Measurements from ENCODE around the gene FARSA.
"Not testable (repeated sequence)": the region's sequence is repeated elsewhere in the genome, so short reads cannot be mapped to it uniquely, and the experiment has no call there.

FARSA gene

DNA sequence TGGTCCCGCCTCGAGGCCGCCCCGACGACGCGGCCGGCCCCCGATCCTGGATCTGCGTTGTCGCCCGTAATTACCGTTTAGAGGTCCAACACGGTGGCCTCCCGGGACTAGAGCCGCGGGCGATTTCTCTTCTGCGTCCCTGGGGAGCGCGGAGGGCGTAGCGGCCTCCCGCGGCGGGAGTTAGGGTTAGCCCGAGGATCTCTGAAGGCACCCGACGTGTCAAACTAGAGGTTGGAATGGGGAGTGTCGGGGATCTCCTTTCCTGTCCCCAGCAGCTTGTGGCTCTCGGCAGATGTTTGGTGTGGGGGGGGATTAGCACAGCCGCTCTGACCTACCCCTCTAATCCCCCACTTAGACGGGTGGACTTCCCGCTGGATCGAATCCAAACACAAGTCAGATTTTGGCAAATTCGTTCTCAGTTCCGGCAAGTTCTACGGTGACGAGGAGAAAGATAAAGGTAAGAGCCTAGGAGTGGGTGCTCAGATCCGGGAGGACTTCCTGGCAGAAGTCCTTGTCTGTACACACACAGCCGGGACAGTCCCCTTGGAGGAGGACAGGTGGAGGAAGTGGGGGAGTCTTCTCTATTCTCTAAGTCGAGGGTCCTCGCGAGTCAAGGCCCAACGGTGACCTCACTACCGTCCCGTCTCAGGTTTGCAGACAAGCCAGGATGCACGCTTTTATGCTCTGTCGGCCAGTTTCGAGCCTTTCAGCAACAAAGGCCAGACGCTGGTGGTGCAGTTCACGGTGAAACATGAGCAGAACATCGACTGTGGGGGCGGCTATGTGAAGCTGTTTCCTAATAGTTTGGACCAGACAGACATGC lies 5.5 kb upstream of the FARSA start:
- DNase-seq (ENCODE audit: extremely low spot score, insufficient read length, low read depth) (no peak), FAIRE-seq (no peak)

DNA sequence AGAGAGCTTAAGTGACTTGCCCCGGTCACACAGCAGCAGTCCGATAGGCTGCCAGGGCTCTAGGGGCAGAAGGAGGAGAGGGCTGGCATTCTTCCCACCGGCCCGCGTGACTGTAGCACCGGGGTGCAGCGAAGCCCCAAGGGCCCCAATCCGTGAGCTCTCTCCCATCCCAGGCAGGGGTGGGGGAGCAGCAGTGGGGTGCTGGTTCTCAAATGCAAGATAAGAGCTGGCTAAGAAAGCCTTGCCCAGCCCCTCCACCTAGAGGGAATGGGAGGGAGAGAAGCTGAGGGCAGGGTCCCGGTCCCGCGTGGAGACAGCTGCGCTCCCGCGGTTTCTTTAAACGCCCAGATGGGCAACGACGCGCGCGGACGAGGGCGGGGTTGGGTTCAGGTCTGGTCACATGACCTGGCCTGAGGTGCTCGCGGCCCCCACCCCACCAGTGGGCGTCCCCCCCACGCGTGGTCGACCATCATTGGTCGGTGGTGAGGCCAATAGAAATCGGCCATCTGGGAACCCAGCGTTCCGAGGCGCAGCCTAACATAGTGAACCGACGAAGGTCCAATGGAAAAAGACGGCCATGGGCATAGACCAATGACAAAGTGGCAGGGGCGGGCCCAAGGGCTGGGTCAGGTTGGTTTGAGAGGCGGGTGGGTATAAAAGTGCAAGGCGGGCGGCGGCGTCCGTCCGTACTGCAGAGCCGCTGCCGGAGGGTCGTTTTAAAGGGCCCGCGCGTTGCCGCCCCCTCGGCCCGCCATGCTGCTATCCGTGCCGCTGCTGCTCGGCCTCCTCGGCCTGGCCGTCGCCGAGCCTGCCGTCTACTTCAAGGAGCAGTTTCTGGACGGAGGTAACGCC lies 4.6 kb upstream of the FARSA start, which contains the start of gene CALR:
CALR (plus strand) TSS at position 683 of the 852 bp plus-strand sequence; CDS start at position 754, 71 bp downstream.
- FAIRE-seq (peak; percentile 98), DNase-seq (ENCODE audit: extremely low spot score, insufficient read length, low read depth) (peak; percentile 86)

DNA sequence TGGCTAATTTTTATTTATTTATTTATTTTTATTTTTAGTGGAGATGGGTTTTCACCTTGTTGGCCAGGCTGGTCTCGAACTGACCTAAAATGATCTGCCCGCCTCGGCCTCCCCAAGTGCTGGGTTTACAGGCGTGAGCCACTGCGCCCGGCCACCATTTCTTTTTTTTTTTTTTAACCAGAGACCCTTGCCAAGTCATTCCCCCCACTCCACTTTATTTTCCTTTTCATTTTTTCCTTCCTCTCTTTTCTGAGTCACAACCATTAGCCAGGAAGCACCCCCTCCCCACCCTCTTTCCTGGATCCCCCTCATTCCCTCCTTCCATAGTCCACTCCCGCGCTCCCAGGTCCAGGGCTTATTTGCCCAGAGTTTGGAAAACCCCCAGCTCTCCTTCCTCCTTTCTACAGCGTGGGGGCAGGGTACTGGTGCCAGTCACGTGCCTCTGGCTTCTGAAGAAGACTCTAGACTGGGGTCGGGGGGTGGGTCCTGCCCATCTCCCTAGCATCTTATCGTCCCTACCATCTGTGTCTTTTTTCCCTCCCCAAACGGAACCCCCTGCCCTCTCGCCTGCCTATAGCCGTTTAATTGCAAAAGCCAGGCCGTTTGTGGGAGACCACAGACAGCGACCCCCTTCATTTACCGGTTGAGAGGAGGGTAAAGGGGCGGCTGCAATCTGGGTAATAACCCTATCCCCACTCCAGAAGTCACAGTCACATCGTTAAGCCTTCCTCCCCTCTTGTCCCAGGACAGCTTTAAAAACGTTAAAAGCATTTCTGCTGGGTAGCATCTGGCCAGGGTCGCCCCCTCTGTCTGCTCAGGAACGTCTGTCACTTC lies 3.8 kb upstream of the FARSA start:
- FAIRE-seq, result no peak
- no peak for DNase-seq (ENCODE audit: extremely low spot score, insufficient read length, low read depth)

DNA sequence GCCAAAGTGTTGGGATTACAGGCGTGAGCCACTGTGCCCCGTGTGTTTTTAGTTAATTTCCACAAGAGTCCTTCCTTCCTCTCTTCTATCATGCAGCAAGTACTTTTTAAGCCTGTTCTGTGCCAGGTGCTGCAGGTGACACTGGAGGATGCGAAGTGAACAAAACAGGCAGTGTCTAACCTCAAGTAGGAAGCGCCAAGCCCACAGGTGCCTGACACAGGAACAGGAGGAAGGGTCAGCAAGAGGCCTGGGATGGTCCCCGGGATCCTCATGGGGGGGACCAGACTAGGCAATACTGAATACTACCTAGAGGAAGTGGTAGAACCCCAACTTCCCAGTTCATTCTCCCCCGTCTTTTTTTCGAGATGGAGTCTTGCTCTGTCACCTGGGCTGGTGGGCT lies 3.1 kb upstream of the FARSA start:
- DNase-seq (ENCODE audit: extremely low spot score, insufficient read length, low read depth) (no peak), FAIRE-seq (no peak)

DNA sequence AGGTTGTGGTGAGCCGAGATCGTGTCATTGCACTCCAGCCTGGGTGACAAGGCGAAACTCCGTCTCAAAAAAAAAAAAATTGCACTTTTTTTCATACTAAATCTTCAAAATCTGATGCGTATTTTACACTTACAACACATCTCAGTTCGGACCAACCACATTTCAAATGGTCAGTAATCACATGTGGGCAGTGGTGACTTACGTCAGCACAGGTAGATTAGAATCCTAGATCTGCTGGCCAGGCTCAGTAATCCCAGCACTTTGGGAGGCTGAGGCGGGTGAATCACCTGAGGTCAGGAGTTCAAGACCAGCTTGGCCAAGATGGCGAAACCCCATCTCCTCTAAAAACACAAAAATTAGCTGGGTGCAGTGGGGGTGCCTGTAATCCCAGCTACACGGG lies 1.6 kb upstream of the FARSA start:
- no peak for FAIRE-seq
- no peak for DNase-seq (ENCODE audit: extremely low spot score, insufficient read length, low read depth)

DNA sequence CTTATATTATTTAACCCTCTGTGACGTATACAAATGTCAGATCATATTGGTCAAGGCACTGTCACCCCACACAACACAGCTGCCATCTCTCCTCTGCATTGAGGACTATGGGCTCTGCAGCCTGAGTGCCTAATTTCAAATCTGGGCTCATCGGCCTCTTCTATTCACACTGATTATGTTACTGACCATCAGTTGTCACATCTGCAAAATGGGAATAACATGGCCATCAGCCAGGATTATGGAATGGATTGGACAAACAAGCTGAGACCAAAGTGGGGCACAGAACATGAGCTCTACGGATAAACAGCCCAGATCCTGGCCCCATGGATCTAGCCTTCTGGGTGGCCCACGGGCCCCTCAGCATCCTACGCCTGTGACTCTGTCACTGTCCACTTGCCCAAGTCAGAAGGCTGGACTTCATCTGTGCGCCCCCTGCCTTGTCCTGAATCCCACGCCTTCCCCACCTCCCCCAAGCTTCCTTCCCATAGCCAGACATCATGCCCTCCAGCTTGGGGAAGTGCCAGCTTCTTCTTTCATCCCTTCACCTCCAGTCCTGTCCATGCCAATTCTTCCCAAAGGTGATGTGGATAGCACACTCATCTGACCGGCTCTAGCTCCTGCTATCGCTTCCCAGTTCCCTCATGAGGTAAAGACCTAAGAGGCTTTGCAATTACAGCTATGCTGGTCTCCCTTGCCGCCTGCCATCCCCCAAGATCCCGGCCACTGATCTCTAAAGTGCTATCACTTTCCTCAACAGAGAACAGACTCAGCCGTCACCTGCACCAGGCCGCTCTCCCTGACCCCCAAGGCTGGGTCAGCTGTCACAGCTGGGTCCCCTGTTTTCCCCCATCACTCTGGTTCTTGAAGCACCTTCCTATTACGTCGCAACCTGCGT lies 872 bp downstream of the FARSA start:
- DNase-seq (ENCODE audit: extremely low spot score, insufficient read length, low read depth) (no peak), FAIRE-seq (no peak)

DNA sequence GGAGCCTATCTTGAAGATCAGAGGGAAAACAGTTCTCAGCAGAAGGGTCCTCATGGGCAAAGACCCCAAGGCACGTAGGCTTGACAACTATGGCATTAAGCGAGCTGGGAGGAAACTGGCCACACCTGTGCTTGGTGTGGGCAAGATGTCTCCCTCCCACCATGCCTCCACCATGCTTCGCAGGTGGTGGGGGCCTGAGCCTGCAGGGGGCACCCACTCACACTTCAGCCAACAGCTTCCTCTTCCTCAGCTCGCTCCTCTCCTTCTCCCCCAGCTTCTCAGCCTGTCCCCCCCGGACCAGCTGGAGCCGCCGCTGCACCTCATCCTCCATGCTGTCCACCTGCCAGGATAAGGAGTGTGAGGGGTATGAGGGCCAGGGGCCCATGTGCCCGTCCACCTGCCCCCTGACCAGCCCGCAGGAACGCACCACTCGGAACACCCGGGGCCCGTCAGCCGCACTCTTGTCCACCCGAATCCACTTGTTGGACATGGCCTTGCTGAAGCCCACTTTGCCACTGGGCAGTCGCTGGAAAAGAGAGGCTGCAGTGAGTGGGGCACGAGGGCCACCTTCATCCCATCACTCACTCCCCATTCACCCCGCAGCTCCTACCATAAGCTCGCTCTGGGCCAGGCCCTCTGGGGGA lies 3.4 kb downstream of the FARSA start:
- DNase-seq (ENCODE audit: extremely low spot score, insufficient read length, low read depth) (no peak), FAIRE-seq (no peak)

DNA sequence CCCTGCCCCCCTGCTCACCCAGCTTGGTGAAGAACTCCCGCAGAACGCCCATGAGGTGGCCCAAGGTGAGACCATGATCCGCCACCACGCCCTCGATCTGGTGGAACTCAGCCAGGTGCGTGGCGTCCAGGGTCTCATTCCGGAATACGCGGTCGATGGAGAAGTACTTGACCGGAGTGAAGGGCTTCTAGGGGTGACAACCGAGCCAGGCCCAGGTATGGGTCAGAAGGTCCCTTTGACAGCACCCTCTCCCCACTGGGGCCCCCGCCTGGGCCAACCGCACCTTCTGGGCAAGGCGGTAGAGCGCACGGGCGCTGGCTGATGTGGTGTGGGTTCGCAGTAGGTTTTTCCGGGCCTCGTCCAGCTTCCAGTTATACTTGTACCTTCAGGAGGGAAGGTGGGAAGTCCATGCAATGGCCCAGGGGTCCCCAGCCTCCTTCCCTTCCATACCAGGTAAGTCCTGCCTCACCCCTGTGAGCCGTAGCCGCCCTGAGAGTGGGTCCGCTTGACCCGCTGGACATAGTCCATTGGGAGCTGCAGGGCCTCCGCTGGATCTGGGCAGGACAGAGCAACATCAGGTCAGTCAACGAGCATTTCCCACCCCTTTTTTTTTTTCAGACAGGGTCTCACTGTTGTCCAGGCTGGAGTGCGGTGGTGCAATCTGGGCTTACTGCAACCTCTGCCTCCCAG lies 8.7 kb downstream of the FARSA start:
- FAIRE-seq, result no peak

DNA sequence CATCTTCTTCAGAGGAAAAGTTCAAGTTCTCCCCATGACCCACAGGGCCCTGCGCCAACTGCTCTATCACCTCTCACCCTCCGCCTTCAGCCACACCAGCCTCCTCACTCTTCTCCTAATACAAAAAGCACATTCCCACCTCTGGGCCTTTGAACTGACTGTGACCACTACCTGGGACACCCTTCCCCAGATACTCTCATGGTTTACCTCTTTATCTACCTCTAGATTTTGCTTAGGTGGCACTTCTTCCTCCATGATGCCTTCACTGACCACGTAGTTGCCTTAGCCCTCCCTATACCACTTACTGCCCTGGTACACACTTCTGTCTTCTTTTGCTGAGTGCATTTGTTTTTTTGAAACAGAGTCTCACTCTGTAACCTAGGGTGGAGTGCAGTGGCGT lies 10.6 kb downstream of the FARSA start:
- no peak for DNase-seq (ENCODE audit: extremely low spot score, insufficient read length, low read depth)
- FAIRE-seq, result no peak

More for the DNA sequence above, 8.7 kb downstream of the FARSA start:
- DNase-seq (ENCODE audit: extremely low spot score, insufficient read length, low read depth), result no peak

DNA sequence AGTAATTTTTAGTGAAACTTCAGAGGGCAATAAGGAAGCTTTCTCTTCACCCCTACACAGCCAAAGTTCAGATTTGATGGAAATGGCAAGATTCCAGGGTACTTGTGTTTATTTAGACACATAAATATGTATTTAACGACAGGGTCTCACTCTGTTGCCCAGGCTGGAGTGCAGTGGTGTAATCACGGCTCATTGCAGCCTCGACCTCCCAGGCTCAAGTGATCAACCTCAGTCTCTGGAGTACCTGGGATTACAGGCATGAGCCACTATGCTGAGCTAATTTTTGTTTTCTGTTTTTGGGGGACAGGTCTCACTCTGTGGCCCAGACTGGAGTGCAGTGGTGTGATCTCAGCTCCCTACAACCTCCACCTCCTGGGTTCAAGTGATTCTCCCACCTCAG lies 12.5 kb downstream of the FARSA start:
- FAIRE-seq, result no peak
- DNase-seq (ENCODE audit: extremely low spot score, insufficient read length, low read depth), result no peak

DNA sequence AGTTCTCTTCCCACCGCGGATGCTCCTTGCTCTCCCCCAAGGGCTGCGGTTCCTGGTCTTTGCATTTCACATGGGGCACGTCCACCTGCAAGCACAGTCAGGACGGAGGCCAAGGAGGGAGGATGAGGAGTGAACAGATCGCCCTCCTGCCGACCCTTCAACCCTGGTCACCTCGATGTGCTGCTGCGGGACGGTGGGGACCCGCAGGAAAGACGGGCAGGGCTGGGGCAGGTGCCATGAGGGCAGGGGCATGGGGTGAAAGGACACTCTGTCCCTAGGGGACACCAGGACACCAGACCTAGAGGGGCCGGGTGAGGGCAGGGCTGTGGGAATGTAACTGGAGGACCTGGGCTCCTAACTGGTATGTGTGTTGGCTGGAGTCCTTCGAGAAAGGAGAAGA lies 15.3 kb downstream of the FARSA start:
- no peak for FAIRE-seq
- no peak for DNase-seq (ENCODE audit: extremely low spot score, insufficient read length, low read depth)

DNA sequence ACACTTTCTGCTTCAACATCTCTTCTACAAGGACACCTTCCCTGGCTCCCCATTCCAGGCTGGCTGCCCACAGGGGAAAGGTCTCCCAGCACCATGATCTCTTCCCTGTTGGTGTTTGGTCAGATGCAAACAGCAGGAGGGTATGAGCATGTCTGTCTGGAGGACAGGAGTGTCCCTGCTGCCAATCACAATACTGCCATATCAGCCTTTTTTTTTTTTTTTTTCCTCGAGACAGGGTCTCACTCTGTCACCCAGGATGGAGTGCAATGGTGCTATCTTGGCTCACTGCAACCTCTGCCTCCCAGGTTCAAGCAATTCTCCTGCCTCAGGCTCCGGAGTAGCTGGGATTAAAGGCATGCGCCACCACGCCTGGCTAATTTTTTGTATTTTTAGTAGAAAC lies 17.7 kb downstream of the FARSA start:
- not testable (repeated sequence) for FAIRE-seq; DNase-seq (ENCODE audit: extremely low spot score, insufficient read length, low read depth)

DNA sequence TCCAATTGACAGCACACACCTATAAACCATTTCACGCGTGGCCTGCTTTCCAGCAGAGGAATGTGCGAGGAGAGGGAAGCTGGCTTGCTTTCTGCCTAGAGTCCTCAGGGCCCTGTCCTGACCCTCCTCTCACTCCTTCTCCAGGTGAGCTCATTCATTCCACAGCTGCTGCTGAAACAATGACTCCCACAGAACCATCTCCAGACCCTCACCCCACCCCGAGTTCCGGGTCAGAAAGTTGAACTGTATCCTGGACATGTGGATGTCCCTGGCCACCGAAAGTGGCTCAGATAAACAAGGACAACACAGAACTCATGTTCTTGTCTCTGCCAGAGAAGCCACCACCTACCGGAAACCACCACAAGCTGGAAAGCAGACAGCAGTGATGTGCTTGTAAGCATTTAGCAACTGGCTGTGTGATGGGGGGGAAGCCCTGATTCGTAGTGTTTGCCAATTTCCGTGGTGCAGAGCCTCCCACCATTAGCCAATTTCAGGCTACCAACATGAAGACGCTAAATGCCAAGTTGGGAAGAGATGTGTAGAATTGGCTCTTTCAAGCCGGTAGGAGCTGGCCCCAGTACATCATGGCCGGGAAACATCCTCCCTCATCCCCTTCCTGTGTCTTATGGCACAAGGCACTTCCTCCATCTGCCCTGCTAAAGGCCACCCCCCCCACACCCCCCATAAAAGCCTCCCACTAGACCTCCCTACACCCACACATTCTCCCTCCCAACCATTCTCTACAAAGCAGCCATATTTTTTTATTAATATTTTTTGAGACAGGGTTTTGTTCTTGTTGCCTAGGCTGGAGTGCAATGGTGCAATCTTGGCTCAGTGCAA lies 19.4 kb downstream of the FARSA start:
- DNase-seq (ENCODE audit: extremely low spot score, insufficient read length, low read depth) (no peak), FAIRE-seq (peak; percentile 55)

DNA sequence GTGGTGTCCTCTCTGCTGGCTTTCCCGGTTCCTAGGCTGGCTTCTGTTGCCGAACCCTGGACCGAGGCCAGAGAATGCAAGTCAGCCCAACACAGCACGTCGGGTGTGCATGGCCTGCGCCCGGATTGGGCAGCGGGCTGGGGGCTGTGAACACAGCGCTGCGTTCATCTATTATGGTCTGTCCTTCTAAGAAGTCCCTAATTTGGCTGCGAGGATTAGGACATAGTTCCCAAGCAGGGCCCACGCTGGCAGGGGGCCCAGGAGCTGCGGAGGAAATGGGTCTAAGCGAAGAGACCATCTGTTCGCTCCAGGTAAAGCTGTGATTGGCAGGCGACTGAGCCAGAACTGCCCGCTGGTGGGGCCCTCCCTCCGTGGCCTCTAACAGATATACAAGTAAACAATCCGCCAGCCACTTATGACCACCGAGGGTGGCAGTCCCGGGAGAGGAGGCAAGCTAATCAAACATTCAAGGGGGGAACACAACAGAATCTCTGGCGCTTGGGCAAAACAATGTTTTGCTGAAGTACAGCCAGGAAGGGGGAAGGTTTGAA lies 20.4 kb downstream of the FARSA start:
- DNase-seq (ENCODE audit: extremely low spot score, insufficient read length, low read depth) (no peak), FAIRE-seq (no peak)

DNA sequence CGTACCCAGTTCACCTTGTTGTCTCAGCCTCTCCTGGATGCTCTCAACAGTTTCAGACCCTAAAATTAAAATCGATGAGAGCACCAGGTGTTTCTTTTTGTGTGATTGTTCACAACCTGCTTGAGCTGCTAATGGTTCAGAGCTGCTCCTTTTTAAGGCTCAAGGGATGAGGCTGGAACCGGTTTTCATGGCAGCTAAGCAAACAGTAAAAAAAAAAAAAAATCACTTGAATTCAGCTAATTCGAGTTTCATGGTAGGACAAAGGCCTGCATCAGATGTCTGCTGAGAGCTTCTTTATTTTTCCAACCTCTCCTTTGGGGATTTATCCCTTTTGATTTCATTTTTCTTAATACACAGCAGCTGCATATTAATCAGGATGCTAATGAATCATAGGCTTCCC lies 20.9 kb downstream of the FARSA start:
- FAIRE-seq, result no peak

DNA sequence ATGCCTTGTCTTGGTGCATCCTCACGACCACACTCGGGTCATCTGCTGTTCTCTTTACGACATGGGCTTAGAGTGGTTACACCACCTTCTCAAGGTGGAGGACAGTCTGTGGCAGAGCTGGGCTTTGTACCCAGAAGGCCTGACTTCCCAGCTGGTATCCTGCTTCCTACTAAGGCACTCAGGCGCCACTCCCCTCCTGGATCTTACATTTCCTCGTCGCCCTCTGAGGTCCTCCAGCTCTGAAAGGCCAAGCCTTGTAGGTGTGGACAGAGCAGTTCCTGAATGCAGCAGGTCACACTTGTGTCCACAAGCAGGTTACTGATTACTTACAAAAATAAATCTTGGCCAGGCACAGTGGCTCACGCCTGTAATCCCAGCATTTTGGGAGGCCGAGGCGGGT lies 26.3 kb downstream of the FARSA start:
- no peak for FAIRE-seq

More for the DNA sequence above, 20.9 kb downstream of the FARSA start:
- DNase-seq (ENCODE audit: extremely low spot score, insufficient read length, low read depth), result no peak

DNA sequence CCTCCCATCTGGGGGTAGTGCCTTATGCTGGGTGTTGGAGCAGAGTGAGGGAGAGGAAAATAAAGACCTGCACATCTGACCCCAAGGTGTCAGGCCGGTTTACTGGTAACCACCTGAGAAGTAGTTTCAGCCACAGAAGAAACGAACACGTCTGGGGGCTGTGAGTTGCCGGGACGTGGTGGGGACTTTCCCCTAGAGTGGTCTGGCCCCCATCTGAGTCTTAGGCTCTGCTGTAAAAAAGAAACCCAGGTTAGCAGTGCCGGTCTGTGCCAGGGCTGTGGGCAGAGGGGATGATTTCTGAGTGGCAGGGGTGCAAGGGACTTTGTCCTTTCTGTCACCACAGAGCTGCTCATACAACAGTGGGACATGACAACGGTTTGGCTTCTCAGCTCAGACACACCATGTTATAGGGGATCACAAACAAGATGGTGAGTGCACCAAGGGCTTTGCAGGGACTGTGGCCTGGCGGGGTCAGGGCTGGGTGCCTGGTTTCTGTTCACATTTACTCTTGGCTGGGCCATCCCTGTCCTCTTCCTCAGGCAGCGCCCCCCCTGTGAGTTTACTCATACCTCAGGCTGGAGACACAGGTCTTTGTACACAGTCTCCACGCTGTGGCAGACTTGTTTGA lies 33.5 kb downstream of the FARSA start:
- peak; percentile 94 for FAIRE-seq
- DNase-seq (ENCODE audit: extremely low spot score, insufficient read length, low read depth), result peak; percentile 54

More for the DNA sequence above, 26.3 kb downstream of the FARSA start:
- DNase-seq (ENCODE audit: extremely low spot score, insufficient read length, low read depth), result no peak
